Kidney (tissue), 14 donors: ENCODE data around the gene CUL7. TPM values are rescaled to one million over a fixed set of nuclear protein-coding genes. Genes with fewer than 3 reads are reported as not detected.
A peak's percentile ranks its signal among the peaks of the same experiment; 100 is the strongest.

Experiments used
- DNase-seq, 5 donors: peaks; one replicate each; pipeline ENCODE4 v3.0.0-alpha.2; 2013 to 2020
- FAIRE-seq: peaks from 2 replicates; lab custom pipeline; 2012; peaks lifted over from hg19 to GRCh38; lab: Jason Lieb, UNC
- H3K27ac ChIP-seq, 2 donors: one replicate each; pipeline ENCODE4 v1.7.0; 2013; ENCODE audit warnings: low read depth in 2 of 2, low read length in 2 of 2, inconsistent platforms in 1 of 2
- H3K27me3 ChIP-seq: one replicate; pipeline ENCODE4 v1.7.1; 2013; ENCODE audit warnings: low read length, inconsistent platforms; ENCODE audit not compliant: control insufficient read depth, insufficient read depth
- H3K36me3 ChIP-seq, 3 donors: one replicate each; pipeline versions ENCODE4 v1.7.0 to v1.7.1; 2013; ENCODE audit warnings: low read length in 3 of 3, control low read depth in 1 of 3, inconsistent platforms in 1 of 3; ENCODE audit not compliant: insufficient read depth in 3 of 3, control insufficient read depth in 2 of 3
- H3K4me1 ChIP-seq, 3 donors: one replicate each; pipeline versions ENCODE4 v1.7.0 to v1.7.1; 2013; ENCODE audit warnings: low read length in 3 of 3, inconsistent platforms in 1 of 3, low read depth in 1 of 3; ENCODE audit not compliant: control insufficient read depth in 2 of 3, insufficient read depth in 2 of 3
- H3K4me3 ChIP-seq, 3 donors: one replicate each; pipeline versions ENCODE4 v1.7.0 to v1.8.1; 2013; ENCODE audit warnings: low read length in 3 of 3, control low read depth in 1 of 3, inconsistent platforms in 1 of 3
- H3K9ac ChIP-seq, 3 donors: one replicate each; pipeline versions ENCODE4 v1.7.0 to v1.7.1; 2013; ENCODE audit warnings: low read length in 3 of 3, control low read depth in 1 of 3, inconsistent platforms in 1 of 3
- H3K9me3 ChIP-seq, 3 donors: one replicate each; pipeline versions ENCODE4 v1.7.0 to v1.7.1; 2013; ENCODE audit warnings: low read length in 3 of 3, control low read depth in 1 of 3, inconsistent platforms in 1 of 3; ENCODE audit not compliant: control insufficient read depth in 2 of 3, insufficient read depth in 1 of 3
- CTCF ChIP-seq: IDR thresholded peaks from 3 replicates; pipeline ENCODE4 v1.5.1; 2012; ENCODE audit warnings: mild to moderate bottlenecking, moderate library complexity, borderline replicate concordance; ENCODE audit not compliant: insufficient read depth; ENCODE audit errors: extremely low read depth
- intact Hi-C: fragments of 100-400 bp; cut with DNase I; formaldehyde crosslinking; loops from one replicate; pipeline ENCODE4 v1.11.1; 2022
- polyA plus RNA-seq: library from polyadenylated mRNA; stranded (reverse); fragments of 350-450 nt; fragmentation: Illumina TruSeq; extraction: RNeasy Lipid Tissue Mini Kit (QIAGEN cat#74804); gene quantifications from one replicate; pipeline ENCODE4 v1.2.3, GENCODE V29; 2014; ENCODE audit warnings: low read depth, low replicate concordance; ENCODE audit not compliant: insufficient read depth
- total RNA-seq: library from RNA; stranded (reverse); fragmentation: NEBNext Ultra II Directional; extraction: Animal tissue kit (Norgen Biotek cat#: 25700); gene quantifications from one replicate; pipeline ENCODE4 v1.2.1, GENCODE V29; 2021
- donor health status: control.
- donor health status: control.
- donor health status: control.
- donor health status: control.
- donor health status: control.
- donor health status: DM: yes; HTN: yes; CAD: no.
- donor health status: Normal renal cell carcinoma (clear cell type).

The CUL7 gene
- total and polyA plus RNA-seq, 2 donors from 2014 or later = 10.1 to 24.5 TPM

DNA sequence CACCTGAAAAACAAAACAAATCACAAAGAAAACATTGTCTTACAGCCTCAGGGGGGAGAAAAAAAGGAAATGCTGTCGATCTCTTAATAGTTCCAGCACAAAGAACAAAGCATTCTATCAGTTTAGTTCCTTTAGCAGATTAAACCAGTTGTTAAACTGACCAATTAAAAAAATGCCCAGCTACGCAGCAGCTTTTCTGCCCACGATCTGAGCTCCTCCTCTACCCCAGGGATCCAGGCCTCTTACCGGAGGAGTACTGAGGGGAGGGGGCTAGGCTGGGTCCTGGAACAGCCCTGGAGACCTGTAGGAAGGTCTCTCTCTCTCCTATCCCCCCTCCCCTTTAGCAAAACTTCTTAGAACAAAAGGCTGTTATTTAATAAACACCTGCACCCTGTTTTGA lies 35.8 kb upstream of the CUL7 start:
- no peak overlapping the region for H3K27ac ChIP-seq
- DNase-seq = peak; percentile 18 to 71 (median 68)
- H3K27me3 ChIP-seq = no peaks in the 10 kb centered on the region
- no peak overlapping the region for H3K4me3 ChIP-seq
- H3K4me1 ChIP-seq = peaks cover 6 to 15% (median 9%) of the 10 kb centered on the region in 3 donors
- no peaks in the 10 kb centered on the region for H3K9me3 ChIP-seq
- intact Hi-C loops = no loop called here
- FAIRE-seq = no peak
- no peak overlapping the region for H3K9ac ChIP-seq
- TF ChIP-seq CTCF = no peak
- H3K36me3 ChIP-seq = no peaks in the 10 kb centered on the region

DNA sequence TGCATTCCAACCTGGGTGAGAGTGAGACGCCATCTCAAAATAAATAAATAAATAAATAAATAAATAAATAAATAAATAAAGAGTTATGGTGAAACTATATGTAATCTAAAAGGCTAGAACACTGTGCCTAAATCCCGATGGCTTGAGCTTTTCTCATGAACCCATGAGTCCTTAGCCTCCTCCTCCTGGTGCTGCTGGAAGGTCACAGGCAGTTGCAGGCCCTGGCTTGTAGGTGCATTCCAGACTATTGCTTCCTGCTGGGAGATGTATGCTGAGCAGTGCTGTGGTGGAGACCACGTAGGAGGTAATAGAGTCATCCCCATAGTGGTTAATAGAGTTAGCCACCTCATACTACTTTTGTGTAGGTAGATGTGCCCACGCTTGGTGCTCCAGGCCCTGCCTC lies 35.0 kb upstream of the CUL7 start:
- FAIRE-seq (no peak), DNase-seq (peak in 1 of 5 donors; percentile 12)
- Histone ChIP-seq H3K27ac (no peak overlapping the region), H3K4me1 (peaks cover 0 to 15% (median 6%) of the 10 kb centered on the region in 3 donors), H3K36me3 (no peaks in the 10 kb centered on the region), H3K9me3 (no peaks in the 10 kb centered on the region), H3K9ac (no peak overlapping the region), H3K27me3 (no peaks in the 10 kb centered on the region), H3K4me3 (no peak overlapping the region)
- TF ChIP-seq CTCF = no peak
- intact Hi-C loops = no loop called here

GRCh38 chr6:43086022-43086658 lies 32.5 kb upstream of the CUL7 start:
- H3K4me3 ChIP-seq = no peak overlapping the region
- intact Hi-C loops = no loop called here
- H3K4me1 ChIP-seq = peaks cover 0 to 15% (median 2%) of the 10 kb centered on the region in 3 donors
- DNase-seq (peak in 1 of 5 donors; percentile 19), FAIRE-seq (no peak)
- no peak overlapping the region for H3K9ac ChIP-seq
- no peak overlapping the region for H3K27ac ChIP-seq
- H3K27me3 ChIP-seq = no peaks in the 10 kb centered on the region
- no peak for TF ChIP-seq CTCF
- no peaks in the 10 kb centered on the region for H3K9me3 ChIP-seq
- H3K36me3 ChIP-seq = no peaks in the 10 kb centered on the region
